HFF-Myc (cell line): ENCODE results near the gene NKG7.

Experiments used
- DNase-seq: peaks from one replicate; pipeline ENCODE4 v3.0.0-alpha.2; 2011; ENCODE audit warnings: low read depth; ENCODE audit errors: extremely low read depth
- H3K4me3 ChIP-seq: replicated peaks from 2 replicates; pipeline ENCODE4 v1.5.1; 2011; ENCODE audit warnings: low read depth, mild to moderate bottlenecking, control low read depth, low read length
- CTCF ChIP-seq: IDR thresholded peaks from 2 replicates; pipeline ENCODE4 v1.5.1; 2012; ENCODE audit warnings: mild to moderate bottlenecking, low read depth, low read length, control low read depth; ENCODE audit errors: missing control alignments

The NKG7 gene

GRCh38 chr19:51326216-51327065 is 46.0 kb downstream of the NKG7 start:
- no peak for TF ChIP-seq CTCF
- no peak for DNase-seq
- no peak overlapping the region for H3K4me3 ChIP-seq

GRCh38 chr19:51325161-51325976 is 47.1 kb downstream of the NKG7 start:
- no peak overlapping the region for H3K4me3 ChIP-seq
- TF ChIP-seq CTCF: no peak
- DNase-seq: no peak

- no peak for DNase-seq
- H3K4me3 ChIP-seq: no peak overlapping the region
- TF ChIP-seq CTCF: no peak
These were observed 48.3 kb downstream of the NKG7 start for GRCh38 chr19:51324167-51324481.

- TF ChIP-seq CTCF: no peak
- H3K4me3 ChIP-seq: no peak overlapping the region
- no peak for DNase-seq
These were observed 48.8 kb downstream of the NKG7 start for GRCh38 chr19:51323481-51324166.

- no peak for DNase-seq
- no peak for TF ChIP-seq CTCF
These were observed 50.7 kb downstream of the NKG7 start for GRCh38 chr19:51321799-51322198.

More at GRCh38 chr19:51321799-51322198, 50.7 kb downstream of the NKG7 start:
- no peak overlapping the region for H3K4me3 ChIP-seq
